Measurements from ENCODE around the gene ZNF410.
"Not testable (repeated sequence)": the region's sequence is repeated elsewhere in the genome, so short reads cannot be mapped to it uniquely, and the experiment has no call there.

The ZNF410 gene

GRCh38 chr14:73851567-73852382 is 34.9 kb upstream of the ZNF410 start, which contains the start of gene PTGR2:
Gene PTGR2, plus strand, starts transcription at chr14:73851831. Its CDS starts 7,032 bp downstream, at chr14:73858863.
- no peak for TF ChIP-seq CTCF (IDR thresholded peaks at IDR 0.05; ENCODE audit: low read depth, low read length)
- DNase-seq (ENCODE audit: extremely low read depth, low read depth), result peak; percentile 93

DNA sequence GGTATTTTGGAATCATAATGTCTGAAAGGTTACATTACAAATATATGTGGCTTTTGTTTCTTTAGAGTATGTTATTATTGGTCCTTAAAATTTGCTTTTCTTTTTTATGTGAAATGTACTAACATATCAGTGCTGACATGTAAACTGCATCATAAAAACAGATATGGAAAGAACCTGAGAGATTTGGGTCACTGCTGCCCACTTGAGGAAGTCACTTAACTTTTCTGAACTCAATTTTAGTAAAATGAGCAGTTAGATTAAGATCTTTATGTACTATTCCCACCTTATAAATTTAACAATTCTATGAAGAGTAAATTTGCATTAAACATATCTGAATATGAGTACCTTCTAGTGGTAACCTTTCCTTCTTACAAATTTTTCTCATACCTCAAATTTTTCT is 27.5 kb upstream of the ZNF410 start:
- no peak for DNase-seq (ENCODE audit: extremely low read depth, low read depth)
- no peak; the same call in 1 of the 2 replicates for TF ChIP-seq CTCF (IDR thresholded peaks at IDR 0.05; ENCODE audit: low read depth, low read length)

GRCh38 chr14:73861073-73861472 is 25.6 kb upstream of the ZNF410 start:
- TF ChIP-seq CTCF (IDR thresholded peaks at IDR 0.05; ENCODE audit: low read depth, low read length), result no peak
- DNase-seq (ENCODE audit: extremely low read depth, low read depth), result no peak

DNA sequence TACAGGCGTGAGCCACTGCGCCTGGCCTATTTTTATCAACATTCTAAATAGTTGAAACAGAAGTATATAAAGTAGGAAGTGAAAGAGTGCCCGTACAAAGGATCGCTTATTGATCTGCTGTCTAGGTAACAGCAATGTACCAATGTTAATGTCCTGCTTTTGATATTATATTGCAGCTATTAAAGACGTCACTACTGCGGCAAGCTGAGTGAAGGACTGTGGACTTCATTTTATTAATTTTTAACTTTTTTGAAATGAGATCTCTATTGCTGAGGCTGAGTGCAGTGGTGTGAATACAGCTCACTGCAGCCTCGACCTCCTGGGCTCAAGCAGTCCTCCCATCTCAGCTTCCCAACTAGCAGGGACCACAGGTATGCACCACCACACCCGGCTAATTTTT is 24.2 kb upstream of the ZNF410 start:
- no peak for TF ChIP-seq CTCF (IDR thresholded peaks at IDR 0.05; ENCODE audit: low read depth, low read length)
- DNase-seq (ENCODE audit: extremely low read depth, low read depth), result no peak

DNA sequence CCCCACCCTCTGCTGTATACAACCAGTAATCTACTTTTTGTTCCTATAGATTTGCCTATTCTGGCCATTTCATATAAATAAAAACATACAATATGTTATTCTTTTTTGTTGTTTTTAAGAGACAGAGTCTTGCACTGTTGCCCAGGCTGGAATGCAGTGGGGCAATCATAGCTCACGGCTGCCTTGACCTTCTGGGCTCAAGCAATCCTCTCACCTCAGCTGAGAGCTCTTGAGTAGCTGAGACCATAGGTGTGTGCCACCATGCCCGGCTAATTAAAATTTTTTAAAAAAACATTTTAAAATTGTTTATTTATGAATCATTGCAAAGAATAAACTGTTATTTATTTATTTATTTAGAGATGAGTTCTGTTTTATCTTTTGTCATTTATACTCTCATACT is 23.4 kb upstream of the ZNF410 start:
- DNase-seq (ENCODE audit: extremely low read depth, low read depth), result no peak
- TF ChIP-seq CTCF (IDR thresholded peaks at IDR 0.05; ENCODE audit: low read depth, low read length), result no peak

GRCh38 chr14:73865534-73866113 is 21.0 kb upstream of the ZNF410 start:
- TF ChIP-seq CTCF (IDR thresholded peaks at IDR 0.05; ENCODE audit: low read depth, low read length), result no peak
- DNase-seq (ENCODE audit: extremely low read depth, low read depth), result no peak

DNA sequence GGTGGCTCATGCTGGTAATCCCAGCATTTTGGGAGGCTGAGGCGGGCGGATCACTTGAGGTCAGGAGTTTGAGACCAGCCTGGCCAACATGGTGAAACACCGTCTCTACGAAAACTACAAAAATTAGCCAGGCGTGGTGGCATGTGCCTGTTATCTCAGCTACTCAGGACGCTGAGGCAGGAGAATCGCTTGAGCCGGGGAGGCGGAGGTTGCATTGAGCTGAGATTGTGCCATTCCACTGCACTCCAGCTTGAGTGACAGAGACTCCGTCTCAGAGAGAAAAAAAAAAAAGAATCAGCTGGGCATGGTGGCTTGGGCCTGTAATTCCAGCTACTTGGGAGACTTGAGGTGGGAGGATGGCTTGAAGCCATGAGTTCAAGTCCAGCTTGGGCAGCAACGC is 16.9 kb upstream of the ZNF410 start:
- DNase-seq (ENCODE audit: extremely low read depth, low read depth), result not testable (repeated sequence)
